Mammary epithelial cell (primary cell): ENCODE data around the gene DGKI.

Experiments used
- EZH2 ChIP-seq: IDR thresholded peaks from 2 replicates; pipeline ENCODE4 v1.6.1; 2012; ENCODE audit warnings: low read length, inconsistent platforms, borderline replicate concordance
- TF ChIP-seq, protein P1 (sequence below), 2 donors: IDR thresholded peaks in 1 of 2; conservative IDR thresholded peaks in 1 of 2; 2 replicates each; pipeline ENCODE4 v1.5.1; 2011 to 2012; ENCODE audit warnings: inconsistent platforms in 2 of 2, low read length in 2 of 2, mild to moderate bottlenecking in 2 of 2, control low read depth in 1 of 2, low read depth in 1 of 2; ENCODE audit not compliant: insufficient read depth in 1 of 2; ENCODE audit errors: extremely low read depth in 1 of 2

DNA sequence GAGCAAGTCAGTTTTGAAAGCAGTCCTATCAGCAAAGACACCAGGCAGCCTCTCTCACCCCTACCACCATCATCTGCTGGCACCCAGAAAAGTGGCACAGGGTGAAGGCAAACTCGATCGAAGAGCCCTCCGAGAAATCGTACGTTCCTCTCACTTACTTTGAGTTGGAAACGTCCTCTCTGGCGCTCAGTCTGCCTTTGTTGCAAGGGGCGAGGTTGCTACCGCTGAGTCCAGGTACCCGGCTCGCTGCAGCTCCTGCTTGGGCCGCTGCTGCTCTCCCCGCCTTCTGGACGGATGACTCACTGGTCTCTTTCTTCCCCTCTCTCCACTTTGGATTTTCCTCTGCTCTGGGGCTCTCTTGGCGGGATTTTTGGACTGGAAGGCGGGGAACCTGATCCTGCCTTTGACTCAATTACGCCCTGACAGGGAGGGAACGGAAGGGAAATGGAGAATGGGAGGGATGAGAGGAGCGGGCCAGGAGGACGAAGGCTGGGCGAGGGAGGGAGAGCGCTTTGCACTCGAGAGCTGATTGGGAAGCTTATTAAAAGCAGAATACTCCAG is 503.4 kb downstream of the DGKI start, which contains the start of gene PTN:
- TF ChIP-seq, protein P1, sequence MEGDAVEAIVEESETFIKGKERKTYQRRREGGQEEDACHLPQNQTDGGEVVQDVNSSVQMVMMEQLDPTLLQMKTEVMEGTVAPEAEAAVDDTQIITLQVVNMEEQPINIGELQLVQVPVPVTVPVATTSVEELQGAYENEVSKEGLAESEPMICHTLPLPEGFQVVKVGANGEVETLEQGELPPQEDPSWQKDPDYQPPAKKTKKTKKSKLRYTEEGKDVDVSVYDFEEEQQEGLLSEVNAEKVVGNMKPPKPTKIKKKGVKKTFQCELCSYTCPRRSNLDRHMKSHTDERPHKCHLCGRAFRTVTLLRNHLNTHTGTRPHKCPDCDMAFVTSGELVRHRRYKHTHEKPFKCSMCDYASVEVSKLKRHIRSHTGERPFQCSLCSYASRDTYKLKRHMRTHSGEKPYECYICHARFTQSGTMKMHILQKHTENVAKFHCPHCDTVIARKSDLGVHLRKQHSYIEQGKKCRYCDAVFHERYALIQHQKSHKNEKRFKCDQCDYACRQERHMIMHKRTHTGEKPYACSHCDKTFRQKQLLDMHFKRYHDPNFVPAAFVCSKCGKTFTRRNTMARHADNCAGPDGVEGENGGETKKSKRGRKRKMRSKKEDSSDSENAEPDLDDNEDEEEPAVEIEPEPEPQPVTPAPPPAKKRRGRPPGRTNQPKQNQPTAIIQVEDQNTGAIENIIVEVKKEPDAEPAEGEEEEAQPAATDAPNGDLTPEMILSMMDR (conservative IDR thresholded peaks at IDR 0.05 in 1 of 2, IDR thresholded peaks at IDR 0.05 in 1 of 2; ENCODE audit: extremely low read depth in 1 of 2, insufficient read depth in 1 of 2, low read depth in 1 of 2, low read length in 2 of 2) = peak in 1 of 2 donors; percentile 1
- no peak for TF ChIP-seq EZH2
